Spleen (tissue), 11 donors: ENCODE data around the gene AFDN. TPM values are rescaled to one million over a fixed set of nuclear protein-coding genes. Genes with fewer than 3 reads are reported as not detected.
A peak's percentile ranks its signal among the peaks of the same experiment; 100 is the strongest.

Source experiments
- DNase-seq: peaks from one replicate; pipeline ENCODE4 v3.0.0-alpha.2; 2020
- H3K27ac ChIP-seq, 8 donors: fragments of 200-600 bp; sonication (generic) in 7 of 8; 1 replicate in 4 of 8; 2 replicates in 4 of 8; pipeline versions ENCODE4 v1.5.0 to v1.8.0; 2016 to 2021; ENCODE audit warnings: inconsistent platforms in 4 of 8, mild to moderate bottlenecking in 4 of 8, moderate library complexity in 1 of 8
- H3K27me3 ChIP-seq, 7 donors: fragments of 200-600 bp; sonication (generic) in 6 of 7; replicated peaks in 1 of 7; 1 replicate in 4 of 7; 2 replicates in 3 of 7; pipeline versions ENCODE4 v1.5.0 to v1.8.0; 2016 to 2021; ENCODE audit warnings: inconsistent platforms in 3 of 7, mild to moderate bottlenecking in 1 of 7
- H3K36me3 ChIP-seq, 6 donors: fragments of 200-600 bp; sonication (generic) in 5 of 6; 1 replicate in 4 of 6; 2 replicates in 2 of 6; pipeline versions ENCODE4 v1.5.0 to v1.8.0; 2016 to 2021; ENCODE audit warnings: inconsistent platforms in 2 of 6
- H3K4me1 ChIP-seq, 6 donors: fragments of 200-600 bp; sonication (generic) in 5 of 6; 1 replicate in 3 of 6; 2 replicates in 3 of 6; pipeline versions ENCODE4 v1.5.0 to v1.8.0; 2016 to 2021; ENCODE audit warnings: inconsistent platforms in 3 of 6
- H3K4me3 ChIP-seq, 8 donors: fragments of 200-600 bp; sonication (generic) in 7 of 8; 1 replicate in 4 of 8; 2 replicates in 4 of 8; pipeline versions ENCODE4 v1.5.0 to v1.8.0; 2016 to 2021; ENCODE audit warnings: inconsistent platforms in 4 of 8, mild to moderate bottlenecking in 4 of 8, moderate library complexity in 2 of 8
- H3K9me3 ChIP-seq, 8 donors: fragments of 200-600 bp; sonication (generic) in 7 of 8; 1 replicate in 4 of 8; 2 replicates in 4 of 8; pipeline versions ENCODE4 v1.5.0 to v1.8.0; 2016 to 2021; ENCODE audit warnings: inconsistent platforms in 4 of 8
- CTCF ChIP-seq, 11 experiments: fragments of 200-600 bp in 7 of 11; fragments of 450-650 bp in 4 of 11; sonication (generic) in 4 of 11; IDR thresholded peaks in 8 of 11; conservative IDR thresholded peaks in 3 of 11; 1 replicate in 7 of 11; 2 replicates in 4 of 11; pipeline versions ENCODE4 v1.4.0 to v1.8.0; 2016 to 2021; ENCODE audit warnings: antibody characterized with exemption in 11 of 11, inconsistent platforms in 4 of 11, mild to moderate bottlenecking in 1 of 11
- POLR2A ChIP-seq, 3 donors: fragments of 450-650 bp; IDR thresholded peaks; one replicate each; pipeline ENCODE4 v1.5.1; 2017; ENCODE audit warnings: antibody characterized with exemption in 3 of 3, mild to moderate bottlenecking in 1 of 3
- POLR2AphosphoS5 ChIP-seq, 3 donors: sonication (generic); formaldehyde crosslinking; IDR thresholded peaks; one replicate each; pipeline ENCODE4 v1.5.1; 2017; ENCODE audit warnings: antibody characterized with exemption in 3 of 3
- WGBS, 5 donors: extraction: QIAGEN DNeasy Blood & Tissue Kit in 3 of 5; methylation state at CpG; one replicate each; pipeline versions ENCODE4 v1.1.5 to v1.1.7; 2013 to 2018; 5-methylcytosine and 5-hydroxymethylcytosine counted together
- intact Hi-C: fragments of 100-400 bp; cut with DNase I; formaldehyde crosslinking; loops from one replicate; pipeline ENCODE4 v1.15.0; 2023; ENCODE audit warnings: low total_unique reads
- polyA plus RNA-seq, 3 donors: library from polyadenylated mRNA; stranded (reverse); fragments of 200-250 nt; gene quantifications; one replicate each; pipeline ENCODE4 v1.2.1, GENCODE V29; 2013
- total RNA-seq, 7 donors: library from RNA; depleted of rRNA in 3 of 7; stranded (reverse); fragments of >200 nt in 3 of 7; fragmentation: NEBNext Ultra II Directional in 4 of 7; extraction: Animal tissue kit (Norgen Biotek cat#: 25700) in 4 of 7; gene quantifications; one replicate each; pipeline versions ENCODE4 v1.1.0 to v1.2.1, GENCODE V29; 2016 to 2021
- donor health status: healthy with polysubstance abuse.
- donor health status: DM: no; HTN: no; CAD: no; lungs with moderate emphysema.
- donor health status: DM: no; HTN: no; CAD: no.
- donor health status: Bipolar disorder and iron deficiency.
- donor health status: healthy.
- donor health status: DM: no; HTN: no; CAD: no.
- donor health status: DM: yes; HTN: yes; CAD: no.

Gene AFDN
- total and polyA plus RNA-seq, 10 donors, result 7.4 to 148 (median 102) TPM

- no peak for DNase-seq
- H3K4me3 ChIP-seq, result no peak overlapping the region
- intact Hi-C loops, result no loop called here
Measured at GRCh38 chr6:167817729-167818128, 9.0 kb upstream of the AFDN start.

GRCh38 chr6:167819576-167819975, 7.1 kb upstream of the AFDN start:
- peaks cover 0 to 26% (median 0%) of the 10 kb centered on the region in 7 donors for H3K27me3 ChIP-seq
- no peaks in the 10 kb centered on the region for H3K4me1 ChIP-seq
- H3K4me3 ChIP-seq, result no peak overlapping the region
- H3K9me3 ChIP-seq, result no peaks in the 10 kb centered on the region
- WGBS, 5 donors, result 44 to 63% (median 54%) methylated on average over 11 of the region's 11 CpGs
- no peak for TF ChIP-seq POLR2A (IDR thresholded peaks at IDR 0.05)
- TF ChIP-seq POLR2AphosphoS5 (IDR thresholded peaks at IDR 0.05), result no peak
- TF ChIP-seq CTCF (IDR thresholded peaks at IDR 0.05 in 8 of 11, conservative IDR thresholded peaks at IDR 0.05 in 3 of 11), result no peak
- intact Hi-C loops, result no loop called here
- DNase-seq, result peak; percentile 61
- H3K36me3 ChIP-seq, result no peaks in the 10 kb centered on the region
- H3K27ac ChIP-seq, result no peak overlapping the region

More at GRCh38 chr6:167817729-167818128, 9.0 kb upstream of the AFDN start:
- no peak overlapping the region for H3K27ac ChIP-seq
- H3K9me3 ChIP-seq, result no peaks in the 10 kb centered on the region
- H3K27me3 ChIP-seq, result peaks cover 0 to 28% (median 0%) of the 10 kb centered on the region in 7 donors
- H3K4me1 ChIP-seq, result no peaks in the 10 kb centered on the region
- 56 to 77% (median 70%) methylated on average over 1 of the region's 1 CpG for WGBS, 5 donors
- H3K36me3 ChIP-seq, result no peaks in the 10 kb centered on the region
- TF ChIP-seq POLR2AphosphoS5 (IDR thresholded peaks at IDR 0.05), result no peak
- no peak for TF ChIP-seq CTCF (IDR thresholded peaks at IDR 0.05 in 8 of 11, conservative IDR thresholded peaks at IDR 0.05 in 3 of 11)
- TF ChIP-seq POLR2A (IDR thresholded peaks at IDR 0.05), result no peak

GRCh38 chr6:167820681-167821080, 6.0 kb upstream of the AFDN start:
- Histone ChIP-seq H3K36me3 (no peaks in the 10 kb centered on the region), H3K4me1 (peaks cover 0 to 9% (median 6%) of the 10 kb centered on the region in 6 donors), H3K27me3 (peaks cover 0 to 37% (median 2%) of the 10 kb centered on the region in 7 donors), H3K9me3 (no peaks in the 10 kb centered on the region), H3K27ac (no peak overlapping the region), H3K4me3 (no peak overlapping the region)
- DNase-seq, result no peak
- intact Hi-C loops, result no loop called here
- TF ChIP-seq POLR2AphosphoS5 (IDR thresholded peaks at IDR 0.05) (no peak), POLR2A (IDR thresholded peaks at IDR 0.05) (no peak), CTCF (IDR thresholded peaks at IDR 0.05 in 8 of 11, conservative IDR thresholded peaks at IDR 0.05 in 3 of 11) (no peak)
- 91 to 96% (median 92%) methylated on average over 7 of the region's 7 CpGs for WGBS, 5 donors

GRCh38 chr6:167824591-167825331, 1.9 kb upstream of the AFDN start:
- Histone ChIP-seq H3K4me1 (peaks cover 0 to 36% (median 30%) of the 10 kb centered on the region in 6 donors), H3K9me3 (no peaks in the 10 kb centered on the region), H3K4me3 (peak overlapping the region in 1 of 8 donors; percentile 91), H3K27me3 (peaks cover 0 to 52% (median 5%) of the 10 kb centered on the region in 7 donors), H3K36me3 (no peaks in the 10 kb centered on the region), H3K27ac (peak overlapping the region in 2 of 8 donors; percentile 46 to 68)
- intact Hi-C loops, result no loop called here
- 59 to 68% (median 64%) methylated on average over 19 of the region's 19 CpGs for WGBS, 5 donors
- TF ChIP-seq POLR2A (IDR thresholded peaks at IDR 0.05) (no peak), CTCF (IDR thresholded peaks at IDR 0.05 in 8 of 11, conservative IDR thresholded peaks at IDR 0.05 in 3 of 11) (no peak), POLR2AphosphoS5 (IDR thresholded peaks at IDR 0.05) (no peak)
- no peak for DNase-seq
